ENCODE results near the gene CAPZA1.
A peak's percentile ranks its signal among the peaks of the same experiment; 100 is the strongest.

The CAPZA1 gene

DNA sequence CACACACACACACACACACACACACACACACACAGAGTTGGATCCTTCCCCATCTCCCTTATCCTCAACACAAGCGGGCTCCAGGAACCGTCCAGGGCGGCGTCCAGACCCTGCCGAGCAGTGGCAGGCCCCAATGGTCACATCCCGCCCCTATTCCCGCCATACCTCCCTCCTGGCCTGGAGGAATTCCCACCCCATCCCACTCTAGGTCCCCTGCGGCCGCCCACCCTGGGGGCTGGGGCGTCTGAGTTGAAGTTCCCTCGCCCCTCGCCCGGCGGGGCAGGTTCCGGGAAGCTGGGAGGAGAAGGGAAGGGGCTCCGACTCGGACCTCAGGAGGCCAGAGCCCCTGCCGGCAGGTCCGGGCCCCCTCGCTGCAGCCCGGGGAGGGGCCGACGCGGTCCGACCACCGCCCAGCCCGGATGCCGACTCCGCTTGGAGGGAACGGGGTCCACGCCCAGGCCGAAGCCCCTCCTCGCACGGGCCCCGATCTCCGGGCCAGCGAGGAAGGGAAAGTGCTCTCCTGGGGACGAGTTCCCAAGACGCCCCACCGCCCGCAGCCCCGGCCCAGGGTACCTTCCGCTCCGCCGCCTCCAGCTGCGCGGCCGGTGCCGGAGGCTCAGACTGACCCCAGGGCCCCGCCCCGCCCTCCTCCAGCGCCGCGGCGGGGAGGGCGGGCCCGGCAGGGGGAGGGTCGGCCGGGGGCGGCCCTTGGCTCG is 87.0 kb downstream of the CAPZA1 start, which contains the start of gene RHOC:
Gene RHOC, minus strand, starts transcription at position 623 of the 716 bp plus-strand sequence. CDS start 3,328 bp downstream, outside the sequence.
- H3K36me3 ChIP-seq (ENCODE audit: insufficient read depth, low read length) = no peaks in the 10 kb centered on the region; the same call in 1 of the 2 replicates
- peak within 1 kb of the TSS; percentile 63; the same call in 1 of the 2 replicates for H3K9ac ChIP-seq (ENCODE audit: low read depth, low read length)
- peaks cover 29% of the 10 kb centered on the region for H3K4me1 ChIP-seq (ENCODE audit: insufficient read depth, low read length)
- H3K9me3 ChIP-seq (ENCODE audit: control insufficient read depth, insufficient read depth, low read length) = no peaks in the 10 kb centered on the region

DNA sequence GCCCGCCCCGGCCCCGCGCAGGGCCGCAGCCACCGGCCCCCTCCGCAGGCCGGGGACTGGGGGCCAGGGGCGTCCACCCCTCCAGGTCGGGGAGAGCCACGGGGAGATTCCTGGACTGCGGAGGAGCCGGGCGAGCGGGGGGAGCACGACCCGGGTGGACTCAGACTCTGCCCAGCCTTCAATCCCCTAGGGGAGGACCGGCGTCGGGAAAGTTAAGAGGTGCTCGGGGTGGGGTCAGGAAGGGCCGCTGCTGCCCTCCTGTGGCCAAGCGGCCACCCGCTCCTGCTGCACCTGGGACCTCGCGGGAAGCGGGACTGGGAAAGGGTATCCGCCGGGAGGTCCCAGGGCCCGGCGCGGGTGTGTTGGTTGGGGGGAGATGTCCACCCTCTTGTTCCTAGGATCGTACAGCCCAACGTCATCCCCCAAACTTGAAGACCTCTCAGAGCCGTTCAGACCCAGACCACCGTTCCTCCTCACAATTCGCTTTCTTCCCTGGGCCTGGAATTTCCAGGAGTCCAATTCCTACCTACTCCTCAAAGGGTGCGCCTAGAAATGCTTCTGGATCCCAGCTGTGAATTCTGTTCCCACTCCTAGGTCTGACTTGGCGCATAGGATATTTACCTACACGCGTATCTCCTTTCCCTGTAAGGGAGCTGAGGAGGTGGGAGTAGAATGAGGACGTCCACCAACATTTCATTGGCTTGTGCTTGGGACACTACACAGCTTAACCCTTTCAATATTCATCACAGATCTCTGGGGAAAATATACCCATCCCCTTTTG is 87.8 kb downstream of the CAPZA1 start:
- Histone ChIP-seq H3K36me3 (ENCODE audit: insufficient read depth, low read length) (no peaks in the 10 kb centered on the region; the same call in 1 of the 2 replicates), H3K4me1 (ENCODE audit: insufficient read depth, low read length) (peaks cover 32% of the 10 kb centered on the region), H3K9ac (ENCODE audit: low read depth, low read length) (peak overlapping the region; percentile 63; the same call in 1 of the 2 replicates), H3K9me3 (ENCODE audit: control insufficient read depth, insufficient read depth, low read length) (no peaks in the 10 kb centered on the region)

DNA sequence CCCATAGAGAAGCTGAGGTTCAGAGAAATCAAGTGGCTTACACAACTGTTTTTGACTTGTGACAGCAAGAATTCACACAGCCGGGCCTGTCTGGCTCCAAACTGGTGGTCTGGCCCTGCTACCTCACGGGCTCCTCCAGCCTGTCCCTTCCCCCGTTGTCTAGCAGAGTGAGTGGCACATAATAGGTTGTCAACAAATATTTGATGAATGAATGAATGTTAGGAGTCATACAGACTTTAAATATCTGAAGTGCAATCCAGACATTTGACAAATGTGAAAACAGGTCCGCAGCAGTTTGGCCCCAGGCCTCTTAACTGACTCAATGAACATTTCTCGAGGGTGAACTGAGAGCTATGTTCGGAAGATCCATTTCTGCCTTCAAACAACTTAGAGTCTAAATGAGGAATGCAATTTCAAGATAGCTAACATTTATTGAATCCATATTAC is 88.4 kb downstream of the CAPZA1 start:
- Histone ChIP-seq H3K4me1 (ENCODE audit: insufficient read depth, low read length) (peaks cover 39% of the 10 kb centered on the region), H3K36me3 (ENCODE audit: insufficient read depth, low read length) (no peaks in the 10 kb centered on the region), H3K9me3 (ENCODE audit: control insufficient read depth, insufficient read depth, low read length) (no peaks in the 10 kb centered on the region), H3K9ac (ENCODE audit: low read depth, low read length) (peak overlapping the region; percentile 63; the same call in 1 of the 2 replicates)

DNA sequence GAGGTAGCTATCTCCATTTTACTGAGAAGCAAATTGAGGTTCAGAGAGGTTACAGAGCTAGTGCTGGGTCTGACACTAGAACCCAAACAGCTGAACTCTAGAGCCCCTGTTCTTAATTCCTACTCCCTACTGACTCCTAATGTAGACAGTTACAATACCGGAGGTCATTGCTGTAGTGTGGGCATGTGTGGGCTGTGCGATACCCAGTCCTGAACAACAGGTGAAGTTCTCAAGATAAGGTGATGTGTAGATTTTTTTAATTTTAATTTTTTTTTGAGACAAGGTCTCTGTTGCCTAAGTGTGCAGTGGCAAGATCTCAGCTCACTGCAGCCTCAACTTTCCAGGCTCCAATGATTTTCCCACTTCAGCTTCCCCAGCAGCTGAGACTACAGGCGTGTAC is 88.9 kb downstream of the CAPZA1 start:
- H3K9me3 ChIP-seq (ENCODE audit: control insufficient read depth, insufficient read depth, low read length) = no peaks in the 10 kb centered on the region
- H3K9ac ChIP-seq (ENCODE audit: low read depth, low read length) = no peak overlapping the region
- no peaks in the 10 kb centered on the region for H3K36me3 ChIP-seq (ENCODE audit: insufficient read depth, low read length)
- H3K4me1 ChIP-seq (ENCODE audit: insufficient read depth, low read length) = peaks cover 42% of the 10 kb centered on the region

DNA sequence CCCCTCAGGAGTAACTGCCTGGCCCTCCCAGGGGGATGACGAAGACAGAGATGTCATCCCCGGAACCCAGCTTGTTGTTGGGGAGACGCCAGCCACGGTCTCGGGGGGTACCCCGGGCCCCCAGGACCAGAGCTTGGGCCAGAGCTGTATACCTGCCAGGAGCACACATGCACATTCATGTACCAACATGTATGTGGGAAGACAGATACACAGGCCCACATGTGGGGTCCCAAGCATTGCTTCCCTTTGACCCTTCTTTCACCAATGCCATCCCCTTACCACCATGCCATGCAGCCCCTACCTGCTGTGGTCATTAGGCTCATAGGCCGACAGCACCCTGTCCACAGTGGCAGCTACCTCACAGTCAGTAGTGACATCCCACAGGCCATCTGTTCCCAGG is 90.5 kb downstream of the CAPZA1 start:
- H3K9ac ChIP-seq (ENCODE audit: low read depth, low read length) = no peak overlapping the region
- H3K36me3 ChIP-seq (ENCODE audit: insufficient read depth, low read length) = no peaks in the 10 kb centered on the region
- peaks cover 35% of the 10 kb centered on the region for H3K4me1 ChIP-seq (ENCODE audit: insufficient read depth, low read length)
- H3K9me3 ChIP-seq (ENCODE audit: control insufficient read depth, insufficient read depth, low read length) = no peaks in the 10 kb centered on the region

DNA sequence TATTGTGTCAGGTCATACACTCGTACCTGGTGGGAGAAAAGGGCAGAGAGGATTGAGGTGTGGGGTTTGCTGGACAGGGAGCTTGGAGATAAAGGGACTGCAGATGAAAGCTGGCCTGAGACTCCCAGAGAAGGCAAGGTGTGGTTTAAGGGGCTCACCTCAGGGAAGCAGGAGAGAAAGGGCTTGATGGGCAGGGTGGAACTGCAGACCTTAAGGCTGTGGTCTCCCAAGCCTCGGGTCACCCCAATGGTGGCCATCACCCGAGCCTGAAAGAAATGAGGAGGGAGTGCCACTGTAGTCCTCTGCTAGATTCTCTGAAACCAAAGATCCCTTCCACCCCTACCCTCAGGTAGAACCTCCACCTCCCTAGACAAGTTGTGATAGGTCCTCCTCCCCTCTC is 91.0 kb downstream of the CAPZA1 start:
- Histone ChIP-seq H3K9ac (ENCODE audit: low read depth, low read length) (no peak overlapping the region), H3K9me3 (ENCODE audit: control insufficient read depth, insufficient read depth, low read length) (no peaks in the 10 kb centered on the region), H3K4me1 (ENCODE audit: insufficient read depth, low read length) (peaks cover 32% of the 10 kb centered on the region), H3K36me3 (ENCODE audit: insufficient read depth, low read length) (no peaks in the 10 kb centered on the region)

DNA sequence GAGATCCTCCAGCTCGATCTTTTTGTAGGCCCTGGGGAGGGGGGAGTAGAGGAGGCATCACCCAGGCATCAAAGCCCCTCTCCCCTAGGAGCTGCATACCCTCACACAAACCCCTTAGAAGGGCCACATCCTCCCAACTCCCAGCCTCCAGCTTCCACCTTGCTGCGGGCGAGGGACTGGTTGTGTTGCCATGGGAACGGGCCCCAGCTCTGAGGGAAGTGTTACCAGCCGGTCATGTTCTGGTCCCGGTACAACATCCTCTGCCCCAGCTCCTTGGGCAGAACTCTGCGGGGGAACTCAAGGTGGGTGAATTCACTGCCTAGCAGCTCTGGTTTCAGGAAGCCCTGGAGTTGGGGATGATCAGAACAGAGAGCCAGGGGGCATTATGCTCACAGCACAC is 91.4 kb downstream of the CAPZA1 start:
- 0 out of 2 replicates have a peak overlapping the region, but pooled peaks have one; percentile 3 for H3K9ac ChIP-seq (ENCODE audit: low read depth, low read length)
- no peaks in the 10 kb centered on the region for H3K9me3 ChIP-seq (ENCODE audit: control insufficient read depth, insufficient read depth, low read length)
- H3K4me1 ChIP-seq (ENCODE audit: insufficient read depth, low read length) = peaks cover 27% of the 10 kb centered on the region
- H3K36me3 ChIP-seq (ENCODE audit: insufficient read depth, low read length) = no peaks in the 10 kb centered on the region

DNA sequence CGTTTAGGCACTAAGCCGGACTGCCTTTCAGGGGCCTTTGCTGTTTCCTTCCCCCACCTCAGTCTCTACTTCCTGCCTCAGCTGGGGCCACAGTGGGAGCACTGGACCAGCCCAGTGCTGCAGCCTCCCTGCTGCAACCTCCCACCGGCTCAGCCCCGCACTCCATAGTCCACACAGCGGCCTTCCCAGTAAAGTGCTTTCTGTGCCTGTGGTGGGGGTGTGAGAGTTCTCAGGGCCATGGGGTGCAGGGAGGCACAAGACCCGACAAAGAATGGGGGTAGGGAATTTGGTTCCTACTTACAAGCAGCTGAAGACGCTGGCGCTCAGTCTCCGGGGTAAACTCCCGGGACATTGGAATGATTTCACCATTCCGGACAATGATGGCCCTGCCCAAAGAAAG is 92.0 kb downstream of the CAPZA1 start:
- no peaks in the 10 kb centered on the region for H3K9me3 ChIP-seq (ENCODE audit: control insufficient read depth, insufficient read depth, low read length)
- 0 out of 2 replicates have a peak overlapping the region, but pooled peaks have one; percentile 3 for H3K9ac ChIP-seq (ENCODE audit: low read depth, low read length)
- H3K4me1 ChIP-seq (ENCODE audit: insufficient read depth, low read length) = peaks cover 30% of the 10 kb centered on the region
- no peaks in the 10 kb centered on the region for H3K36me3 ChIP-seq (ENCODE audit: insufficient read depth, low read length)

DNA sequence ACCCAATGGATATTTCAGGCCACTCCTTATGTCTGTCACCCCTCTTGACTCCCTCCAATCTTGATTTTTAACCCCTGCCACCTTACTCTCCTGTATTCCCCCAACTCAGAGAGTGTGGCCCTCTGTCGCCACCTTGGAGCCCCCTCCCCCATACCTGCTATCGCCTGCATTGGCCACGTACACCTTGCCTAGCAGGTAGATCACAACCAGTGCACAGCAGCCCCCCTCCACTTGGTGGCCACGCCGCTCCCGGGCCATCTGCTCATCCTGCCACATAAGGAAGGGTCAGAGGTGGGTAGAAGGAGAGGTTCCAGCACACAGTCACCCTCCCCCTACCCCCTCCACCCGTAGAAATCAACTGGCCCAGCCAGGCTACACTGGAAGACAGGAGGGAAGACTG is 92.6 kb downstream of the CAPZA1 start:
- Histone ChIP-seq H3K4me1 (ENCODE audit: insufficient read depth, low read length) (peaks cover 31% of the 10 kb centered on the region), H3K9me3 (ENCODE audit: control insufficient read depth, insufficient read depth, low read length) (no peaks in the 10 kb centered on the region), H3K36me3 (ENCODE audit: insufficient read depth, low read length) (no peaks in the 10 kb centered on the region), H3K9ac (ENCODE audit: low read depth, low read length) (no peak overlapping the region)

DNA sequence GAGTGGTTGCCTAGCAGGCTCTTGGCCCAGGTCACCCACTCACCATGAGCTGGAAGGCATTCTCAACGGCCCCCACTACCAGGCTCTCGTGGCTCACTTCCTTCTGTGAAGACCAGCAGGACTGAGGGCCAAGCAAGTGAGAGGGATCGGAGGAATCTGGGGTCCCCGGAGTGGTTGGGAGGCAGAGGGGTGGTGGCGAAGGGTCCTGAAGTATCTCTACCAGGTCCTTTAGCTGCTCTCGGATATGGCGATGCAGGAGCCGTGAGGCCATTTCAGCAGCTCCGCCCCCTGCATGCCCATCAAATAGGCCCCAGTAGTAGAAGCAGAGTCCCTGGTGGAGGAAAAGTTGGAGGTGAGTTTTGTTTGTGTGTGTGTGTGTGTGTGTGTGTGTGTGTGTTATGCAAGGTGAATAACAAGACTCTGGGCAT is 93.1 kb downstream of the CAPZA1 start:
- H3K36me3 ChIP-seq (ENCODE audit: insufficient read depth, low read length) = no peaks in the 10 kb centered on the region
- peaks cover 31% of the 10 kb centered on the region for H3K4me1 ChIP-seq (ENCODE audit: insufficient read depth, low read length)
- H3K9ac ChIP-seq (ENCODE audit: low read depth, low read length) = no peak overlapping the region
- H3K9me3 ChIP-seq (ENCODE audit: control insufficient read depth, insufficient read depth, low read length) = no peaks in the 10 kb centered on the region

DNA sequence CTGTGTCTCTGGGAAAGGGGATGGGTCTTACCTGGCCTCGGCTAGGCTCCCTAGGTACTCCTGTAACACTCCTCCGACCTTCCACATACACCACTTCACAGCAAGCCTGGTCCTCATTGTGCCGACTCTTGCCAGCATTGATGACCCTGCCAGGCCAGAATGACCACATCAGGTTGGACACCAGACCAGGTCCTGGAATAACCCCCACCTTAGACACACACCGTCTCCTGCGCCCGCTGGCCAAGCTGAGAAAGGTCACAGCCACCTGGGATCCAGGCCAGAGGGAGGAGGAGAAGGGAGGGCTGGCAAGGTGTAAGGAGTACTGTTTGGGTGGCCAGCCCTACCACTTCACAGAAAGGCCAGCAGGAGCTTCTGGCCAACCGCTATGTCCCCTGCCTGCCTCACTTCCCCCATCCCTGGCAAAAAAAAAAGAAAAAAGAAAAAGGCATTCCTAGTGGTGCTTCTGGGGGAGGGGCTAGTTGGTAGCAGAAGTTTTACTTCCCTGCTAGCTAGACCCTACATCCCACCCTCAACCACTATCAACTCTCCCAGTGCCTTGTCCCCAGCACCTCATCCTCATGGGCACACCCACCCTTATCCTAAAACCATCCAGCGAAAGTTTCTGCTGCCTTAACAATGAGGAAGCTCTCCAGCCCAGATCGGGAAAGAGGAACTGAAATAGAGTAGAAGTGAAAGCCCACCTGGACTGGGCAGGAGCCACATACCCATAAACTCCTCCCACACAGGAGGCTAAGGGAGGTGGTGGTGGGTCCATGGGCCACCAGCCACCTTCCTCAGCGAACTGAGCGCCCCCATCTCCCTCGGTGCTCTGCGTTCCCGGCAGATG is 94.1 kb downstream of the CAPZA1 start:
- Histone ChIP-seq H3K4me1 (ENCODE audit: insufficient read depth, low read length) (peaks cover 31% of the 10 kb centered on the region), H3K9me3 (ENCODE audit: control insufficient read depth, insufficient read depth, low read length) (no peaks in the 10 kb centered on the region), H3K9ac (ENCODE audit: low read depth, low read length) (peak overlapping the region; percentile 75; the same call in 1 of the 2 replicates), H3K36me3 (ENCODE audit: insufficient read depth, low read length) (no peaks in the 10 kb centered on the region)

DNA sequence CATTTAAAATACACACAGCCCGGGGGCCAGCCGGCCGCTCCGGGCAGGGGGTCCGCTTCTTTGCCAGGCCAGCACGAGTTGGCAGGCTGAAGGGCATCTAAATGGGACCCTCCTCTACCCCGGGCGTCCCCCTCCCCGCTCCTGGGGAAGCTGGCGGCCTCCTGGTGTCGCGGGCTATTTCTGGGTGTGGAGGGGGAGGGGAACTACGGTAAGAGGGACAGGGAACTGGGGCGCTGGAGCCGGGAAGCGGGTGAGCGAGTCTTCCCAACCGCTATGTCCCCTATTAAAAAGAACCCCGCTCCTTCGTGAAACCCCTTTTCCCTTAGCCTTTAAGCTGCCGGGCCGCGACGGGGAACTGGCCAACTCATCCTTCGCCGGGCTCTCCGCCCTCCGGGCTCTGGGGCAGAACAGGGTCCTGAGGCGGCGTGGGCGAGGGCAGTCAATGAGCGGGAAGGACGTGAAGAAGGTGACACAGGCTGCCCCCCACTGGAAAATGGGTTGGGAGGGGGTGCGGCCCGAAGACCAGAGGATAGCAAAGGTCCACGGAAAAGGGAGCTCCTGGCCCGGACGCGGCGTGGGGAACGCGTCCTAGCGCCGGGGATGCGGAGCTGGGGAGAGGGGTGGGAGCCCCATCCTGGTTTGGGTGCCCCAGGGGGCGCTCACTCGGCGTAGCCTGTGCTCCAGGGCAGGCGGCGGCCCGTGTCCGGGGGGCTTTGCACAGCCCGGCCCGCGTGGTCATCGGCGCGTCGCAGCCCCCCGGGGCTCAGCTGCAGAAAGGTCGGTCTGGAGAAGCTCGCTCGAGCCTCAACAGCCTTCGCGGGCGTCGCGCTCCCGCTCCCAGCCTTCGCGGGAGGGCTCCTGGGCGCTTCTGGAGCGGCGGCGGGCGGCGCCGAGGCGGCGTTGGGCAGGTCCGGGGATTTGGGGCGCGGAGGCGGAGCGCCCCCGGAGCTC is 95.0 kb downstream of the CAPZA1 start:
- Histone ChIP-seq H3K9me3 (ENCODE audit: control insufficient read depth, insufficient read depth, low read length) (no peaks in the 10 kb centered on the region), H3K9ac (ENCODE audit: low read depth, low read length) (peak overlapping the region; percentile 75; the same call in 1 of the 2 replicates), H3K4me1 (ENCODE audit: insufficient read depth, low read length) (peaks cover 31% of the 10 kb centered on the region), H3K36me3 (ENCODE audit: insufficient read depth, low read length) (no peaks in the 10 kb centered on the region)
